GM12865 (cell line): ENCODE data around the gene ARHGAP4.

Source experiments
- DNase-seq: peaks from one replicate; pipeline ENCODE4 v3.0.0; 2010; ENCODE audit warnings: low read depth
- H3K4me3 ChIP-seq: 2 replicates; pipeline ENCODE4 v1.5.1; 2011; ENCODE audit warnings: mild to moderate bottlenecking, low read depth, low read length, control low read depth
- CTCF ChIP-seq: IDR thresholded peaks from 2 replicates; pipeline ENCODE4 v1.5.1; 2011; ENCODE audit warnings: low read length, control low read depth, low read depth, inconsistent platforms; ENCODE audit not compliant: insufficient read depth; ENCODE audit errors: missing control alignments

ARHGAP4 gene

GRCh38 chrX:153921511-153922446, 4.3 kb downstream of the ARHGAP4 start:
- TF ChIP-seq CTCF = no peak
- no peak overlapping the region for H3K4me3 ChIP-seq
- DNase-seq = no peak

GRCh38 chrX:153921070-153921469, 5.0 kb downstream of the ARHGAP4 start:
- no peak for DNase-seq
- no peak for TF ChIP-seq CTCF
- H3K4me3 ChIP-seq = no peak overlapping the region

DNA sequence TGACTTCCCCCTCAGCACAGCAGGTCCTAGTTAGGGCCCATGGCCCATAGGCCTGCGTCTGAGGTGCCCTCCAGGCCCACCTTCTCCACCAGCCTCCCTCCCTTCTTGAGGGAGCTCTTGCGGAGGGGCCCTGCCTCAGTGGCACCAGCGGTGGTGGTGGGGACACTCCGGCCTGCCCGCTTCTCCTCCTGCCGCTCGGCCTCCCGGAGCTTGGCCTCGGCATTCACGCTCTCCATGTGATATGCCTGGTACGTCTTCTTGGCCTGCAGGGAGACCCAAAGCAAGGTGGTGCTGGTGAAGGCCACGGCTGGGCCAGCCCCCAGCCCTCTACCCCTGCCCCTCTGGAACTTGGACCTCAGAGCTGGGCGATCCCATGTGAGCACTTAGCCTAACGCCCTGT, 5.5 kb downstream of the ARHGAP4 start:
- no peak for TF ChIP-seq CTCF
- H3K4me3 ChIP-seq = no peak overlapping the region
- DNase-seq = no peak

GRCh38 chrX:153919281-153919680, 6.8 kb downstream of the ARHGAP4 start:
- DNase-seq = no peak
- TF ChIP-seq CTCF = no peak
- no peak overlapping the region for H3K4me3 ChIP-seq

DNA sequence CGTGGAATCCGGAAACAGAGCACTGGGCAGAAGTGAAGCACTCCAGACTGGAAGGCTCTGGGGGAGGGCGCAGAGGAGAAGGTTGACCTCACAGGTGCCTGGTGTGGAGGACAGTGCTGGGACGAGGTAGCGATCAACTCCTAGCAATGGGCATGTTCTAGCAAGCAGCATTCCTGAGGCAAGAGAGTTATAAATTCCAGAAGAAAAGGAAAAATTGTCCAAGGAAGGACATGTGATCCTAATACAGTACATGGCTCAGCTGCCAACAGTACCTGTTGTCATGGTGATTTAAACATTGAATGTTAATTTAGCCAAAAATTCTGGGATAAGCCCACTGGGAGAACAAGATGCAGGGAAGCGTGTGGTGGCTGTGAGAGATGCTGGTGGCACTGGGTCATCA, 8.2 kb downstream of the ARHGAP4 start:
- DNase-seq = no peak
- no peak overlapping the region for H3K4me3 ChIP-seq
- TF ChIP-seq CTCF = no peak

DNA sequence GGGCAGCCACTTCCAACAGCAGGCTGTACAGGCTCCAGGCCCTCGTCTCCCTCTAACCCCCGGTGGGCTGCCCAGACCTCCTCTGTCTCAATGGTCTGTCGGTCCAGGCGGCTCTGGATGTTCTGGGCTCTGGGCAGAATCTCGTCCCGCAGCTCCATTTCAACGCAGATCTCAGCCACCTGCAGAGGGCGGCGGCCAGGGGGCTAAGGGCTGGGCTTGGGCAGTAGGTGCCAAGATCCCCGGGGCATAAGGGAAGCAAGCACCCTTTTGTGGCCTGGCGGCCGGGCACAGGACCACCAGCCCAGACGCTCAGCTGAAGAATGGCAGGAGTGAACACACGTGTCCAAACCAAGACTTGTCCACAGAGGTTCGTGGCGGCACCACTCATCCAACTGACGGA, 12.4 kb downstream of the ARHGAP4 start:
- no peak for DNase-seq
- no peak for TF ChIP-seq CTCF
- H3K4me3 ChIP-seq = no peak overlapping the region

GRCh38 chrX:153913211-153913610, 12.9 kb downstream of the ARHGAP4 start:
- TF ChIP-seq CTCF = no peak

More at GRCh38 chrX:153913211-153913610, 12.9 kb downstream of the ARHGAP4 start:
- DNase-seq = no peak
- H3K4me3 ChIP-seq = no peak overlapping the region
